Liver (tissue), 3 donors: Measurements from ENCODE around the gene SLC1A2.

Source experiments
- FOXA1 ChIP-seq: IDR thresholded peaks from 2 replicates; pipeline ENCODE4 v1.6.1; 2016; ENCODE audit warnings: antibody characterized with exemption
- JUND ChIP-seq, 2 donors: IDR thresholded peaks; 2 replicates each; pipeline ENCODE4 v1.6.1; 2016; ENCODE audit warnings: antibody characterized with exemption in 2 of 2
- MAX ChIP-seq: IDR thresholded peaks from 2 replicates; pipeline ENCODE4 v1.6.1; 2016; ENCODE audit warnings: antibody characterized with exemption
- RAD21 ChIP-seq, 2 donors: IDR thresholded peaks; 2 replicates each; pipeline ENCODE4 v1.6.1; 2016; ENCODE audit warnings: antibody characterized with exemption in 2 of 2, mild to moderate bottlenecking in 2 of 2
- REST ChIP-seq: IDR thresholded peaks from 2 replicates; pipeline ENCODE4 v1.6.1; 2016; ENCODE audit warnings: antibody characterized with exemption, mild to moderate bottlenecking
- TAF1 ChIP-seq: conservative IDR thresholded peaks from 2 replicates; pipeline ENCODE4 v1.6.1; 2016; ENCODE audit warnings: antibody characterized with exemption, mild to moderate bottlenecking
- TF ChIP-seq, protein P1 (sequence below): fragments of 150-350 bp; IDR thresholded peaks from 2 replicates; pipeline ENCODE4 v1.5.1; 2017; ENCODE audit warnings: improper control_type of control experiment, low read depth, low read length; ENCODE audit not compliant: missing input control
- donor health status: healthy.
- donor health status: healthy.

DNA sequence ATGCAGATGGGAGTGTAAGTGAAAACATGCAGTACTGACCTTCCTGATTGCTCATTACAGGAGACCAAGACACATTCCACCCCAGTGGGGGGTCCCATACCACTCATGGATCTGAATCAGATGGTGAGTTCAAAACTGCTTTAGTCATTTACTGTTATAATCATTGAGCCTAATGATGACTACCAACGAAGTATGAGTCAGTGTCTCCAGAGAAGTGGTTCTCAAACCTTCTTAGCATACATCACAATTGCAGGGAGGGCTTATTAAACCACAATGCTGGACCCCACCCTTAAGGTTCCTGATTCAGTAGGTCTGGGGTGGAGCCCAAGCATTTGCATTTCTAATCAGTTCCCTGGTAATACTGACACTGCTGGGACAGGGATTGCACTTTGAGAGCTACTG, 204.6 kb downstream of the SLC1A2 start:
- no peak for TF ChIP-seq FOXA1
- TF ChIP-seq, protein P1, sequence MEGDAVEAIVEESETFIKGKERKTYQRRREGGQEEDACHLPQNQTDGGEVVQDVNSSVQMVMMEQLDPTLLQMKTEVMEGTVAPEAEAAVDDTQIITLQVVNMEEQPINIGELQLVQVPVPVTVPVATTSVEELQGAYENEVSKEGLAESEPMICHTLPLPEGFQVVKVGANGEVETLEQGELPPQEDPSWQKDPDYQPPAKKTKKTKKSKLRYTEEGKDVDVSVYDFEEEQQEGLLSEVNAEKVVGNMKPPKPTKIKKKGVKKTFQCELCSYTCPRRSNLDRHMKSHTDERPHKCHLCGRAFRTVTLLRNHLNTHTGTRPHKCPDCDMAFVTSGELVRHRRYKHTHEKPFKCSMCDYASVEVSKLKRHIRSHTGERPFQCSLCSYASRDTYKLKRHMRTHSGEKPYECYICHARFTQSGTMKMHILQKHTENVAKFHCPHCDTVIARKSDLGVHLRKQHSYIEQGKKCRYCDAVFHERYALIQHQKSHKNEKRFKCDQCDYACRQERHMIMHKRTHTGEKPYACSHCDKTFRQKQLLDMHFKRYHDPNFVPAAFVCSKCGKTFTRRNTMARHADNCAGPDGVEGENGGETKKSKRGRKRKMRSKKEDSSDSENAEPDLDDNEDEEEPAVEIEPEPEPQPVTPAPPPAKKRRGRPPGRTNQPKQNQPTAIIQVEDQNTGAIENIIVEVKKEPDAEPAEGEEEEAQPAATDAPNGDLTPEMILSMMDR = no peak
- TF ChIP-seq REST = no peak
- TF ChIP-seq JUND (IDR thresholded peaks at IDR 0.05) = no peak
- no peak for TF ChIP-seq RAD21 (IDR thresholded peaks at IDR 0.05)
- TF ChIP-seq TAF1 = no peak
- no peak for TF ChIP-seq MAX
